ENCODE data around the gene BARX2. TPM values are rescaled to one million over a fixed set of nuclear protein-coding genes. Genes with fewer than 3 reads are reported as not detected.

BARX2 gene
- polyA plus RNA-seq, 1 donor from 2014 or later = not detected

GRCh38 chr11:129366737-129367597, 8.7 kb upstream of the BARX2 start:
- H3K27me3 Mint-ChIP-seq = peaks cover 27% of the 10 kb centered on the region
- no peak overlapping the region for H3K4me3 Mint-ChIP-seq
- H3K4me1 Mint-ChIP-seq = peaks cover 0 to 2% (median 0%) of the 10 kb centered on the region in 3 donors
- no peaks in the 10 kb centered on the region for H3K9me3 Mint-ChIP-seq
- H3K27ac Mint-ChIP-seq = no peak overlapping the region
- H3K36me3 Mint-ChIP-seq = no peaks in the 10 kb centered on the region

GRCh38 chr11:129368889-129369672, 6.6 kb upstream of the BARX2 start:
- no peak overlapping the region for H3K4me3 Mint-ChIP-seq
- H3K9me3 Mint-ChIP-seq = no peaks in the 10 kb centered on the region
- H3K27me3 Mint-ChIP-seq = peaks cover 41% of the 10 kb centered on the region
- H3K36me3 Mint-ChIP-seq = no peaks in the 10 kb centered on the region
- H3K4me1 Mint-ChIP-seq = peaks cover 0 to 4% (median 0%) of the 10 kb centered on the region in 3 donors
- H3K27ac Mint-ChIP-seq = no peak overlapping the region

GRCh38 chr11:129370715-129371114, 4.9 kb upstream of the BARX2 start:
- Mint-ChIP-seq H3K27me3 (peaks cover 54% of the 10 kb centered on the region), H3K9me3 (no peaks in the 10 kb centered on the region), H3K36me3 (no peaks in the 10 kb centered on the region), H3K27ac (no peak overlapping the region), H3K4me3 (no peak overlapping the region), H3K4me1 (peaks cover 0 to 5% (median 0%) of the 10 kb centered on the region in 3 donors)

GRCh38 chr11:129372609-129373488, 2.8 kb upstream of the BARX2 start:
- Mint-ChIP-seq H3K27me3 (peaks cover 67% of the 10 kb centered on the region), H3K4me3 (peak overlapping the region in 1 of 4 donors; percentile 63), H3K36me3 (no peaks in the 10 kb centered on the region), H3K9me3 (peaks cover 0 to 3% (median 0%) of the 10 kb centered on the region in 3 donors), H3K27ac (no peak overlapping the region), H3K4me1 (peaks cover 2 to 5% (median 4%) of the 10 kb centered on the region in 3 donors)

- peaks cover 0 to 3% (median 0%) of the 10 kb centered on the region in 3 donors for H3K9me3 Mint-ChIP-seq
Measured at GRCh38 chr11:129373489-129373953, 2.1 kb upstream of the BARX2 start.

GRCh38 chr11:129374081-129374992, 1.3 kb upstream of the BARX2 start:
- peaks cover 0 to 3% (median 0%) of the 10 kb centered on the region in 3 donors for H3K9me3 Mint-ChIP-seq
- H3K4me3 Mint-ChIP-seq = peak overlapping the region in 2 of 4 donors; percentile 22 to 63
- peaks cover 2 to 5% (median 4%) of the 10 kb centered on the region in 3 donors for H3K4me1 Mint-ChIP-seq
- no peaks in the 10 kb centered on the region for H3K36me3 Mint-ChIP-seq
- H3K27ac Mint-ChIP-seq = peak overlapping the region in 1 of 3 donors; percentile 23
- H3K27me3 Mint-ChIP-seq = peaks cover 67% of the 10 kb centered on the region

More at GRCh38 chr11:129373489-129373953, 2.1 kb upstream of the BARX2 start:
- peak overlapping the region in 1 of 4 donors; percentile 63 for H3K4me3 Mint-ChIP-seq
- H3K36me3 Mint-ChIP-seq = no peaks in the 10 kb centered on the region
- H3K4me1 Mint-ChIP-seq = peaks cover 2 to 5% (median 4%) of the 10 kb centered on the region in 3 donors
- peaks cover 65% of the 10 kb centered on the region for H3K27me3 Mint-ChIP-seq
- no peak overlapping the region for H3K27ac Mint-ChIP-seq

GRCh38 chr11:129374993-129375750, 476 bp upstream of the BARX2 start:
- Mint-ChIP-seq H3K9me3 (peaks cover 0 to 3% (median 0%) of the 10 kb centered on the region in 3 donors), H3K27me3 (peaks cover 69% of the 10 kb centered on the region), H3K4me1 (peaks cover 2 to 5% (median 4%) of the 10 kb centered on the region in 3 donors), H3K4me3 (peak overlapping the region in 2 of 4 donors; percentile 10 to 22), H3K27ac (peak overlapping the region in 1 of 3 donors; percentile 23), H3K36me3 (no peaks in the 10 kb centered on the region)

- peaks cover 2 to 5% (median 4%) of the 10 kb centered on the region in 3 donors for H3K4me1 Mint-ChIP-seq
- H3K27me3 Mint-ChIP-seq = peaks cover 55% of the 10 kb centered on the region
- peak overlapping the region in 1 of 4 donors; percentile 8 for H3K4me3 Mint-ChIP-seq
Measured at GRCh38 chr11:129376658-129377341, 1.2 kb downstream of the BARX2 start.

GRCh38 chr11:129377739-129378138, 2.1 kb downstream of the BARX2 start:
- H3K27ac Mint-ChIP-seq = no peak overlapping the region
- no peaks in the 10 kb centered on the region for H3K36me3 Mint-ChIP-seq
- H3K4me3 Mint-ChIP-seq = no peak overlapping the region
- H3K27me3 Mint-ChIP-seq = peaks cover 46% of the 10 kb centered on the region
- peaks cover 2 to 4% (median 2%) of the 10 kb centered on the region in 3 donors for H3K4me1 Mint-ChIP-seq
- H3K9me3 Mint-ChIP-seq = peaks cover 0 to 3% (median 0%) of the 10 kb centered on the region in 3 donors

More at GRCh38 chr11:129376658-129377341, 1.2 kb downstream of the BARX2 start:
- H3K27ac Mint-ChIP-seq = no peak overlapping the region
- H3K36me3 Mint-ChIP-seq = no peaks in the 10 kb centered on the region
- peaks cover 0 to 3% (median 0%) of the 10 kb centered on the region in 3 donors for H3K9me3 Mint-ChIP-seq

- peaks cover 0 to 4% (median 2%) of the 10 kb centered on the region in 3 donors for H3K4me1 Mint-ChIP-seq
- no peak overlapping the region for H3K4me3 Mint-ChIP-seq
- H3K27ac Mint-ChIP-seq = no peak overlapping the region
- peaks cover 27% of the 10 kb centered on the region for H3K27me3 Mint-ChIP-seq
- H3K36me3 Mint-ChIP-seq = no peaks in the 10 kb centered on the region
- H3K9me3 Mint-ChIP-seq = peaks cover 0 to 3% (median 0%) of the 10 kb centered on the region in 3 donors
Measured at GRCh38 chr11:129380413-129380812, 4.8 kb downstream of the BARX2 start.

- H3K4me1 Mint-ChIP-seq = no peaks in the 10 kb centered on the region
- no peaks in the 10 kb centered on the region for H3K36me3 Mint-ChIP-seq
- H3K4me3 Mint-ChIP-seq = no peak overlapping the region
- no peak overlapping the region for H3K27ac Mint-ChIP-seq
- peaks cover 11% of the 10 kb centered on the region for H3K27me3 Mint-ChIP-seq
- H3K9me3 Mint-ChIP-seq = peaks cover 0 to 2% (median 0%) of the 10 kb centered on the region in 3 donors
Measured at GRCh38 chr11:129382583-129382982, 6.9 kb downstream of the BARX2 start.

GRCh38 chr11:129383060-129383459, 7.4 kb downstream of the BARX2 start:
- Mint-ChIP-seq H3K4me3 (no peak overlapping the region), H3K27ac (no peak overlapping the region), H3K4me1 (no peaks in the 10 kb centered on the region), H3K9me3 (no peaks in the 10 kb centered on the region), H3K36me3 (no peaks in the 10 kb centered on the region), H3K27me3 (peaks cover 6% of the 10 kb centered on the region)

Measured in IgD-negative memory B cell (primary cell).